K562 (cell line): Measurements from ENCODE around the gene ZNF620. TPM values are rescaled to one million over a fixed set of nuclear protein-coding genes. Genes with fewer than 3 reads are reported as not detected.

Source experiments
- BCOR ChIP-seq: fragments of 450-650 bp; IDR thresholded peaks from 2 replicates; pipeline ENCODE4 v1.6.1; 2016
- CAMTA2 ChIP-seq: fragments of 250-450 bp; sonication (Bioruptor Pico); conservative IDR thresholded peaks from 2 replicates; pipeline ENCODE4 v1.5.1; 2022
- EGR1 ChIP-seq: fragments of 450-650 bp; conservative IDR thresholded peaks from 2 replicates; pipeline ENCODE4 v1.6.1; 2017; ENCODE audit warnings: mild to moderate bottlenecking
- FOXK2 ChIP-seq, 2 experiments: fragments of 450-650 bp; IDR thresholded peaks in 1 of 2; conservative IDR thresholded peaks in 1 of 2; 2 replicates each; pipeline ENCODE4 v1.6.1; 2016; ENCODE audit warnings: low read depth in 2 of 2, mild to moderate bottlenecking in 1 of 2
- GTF2A2 ChIP-seq: IDR thresholded peaks from 2 replicates; pipeline ENCODE4 v1.6.1; 2016; ENCODE audit warnings: mild to moderate bottlenecking, missing genetic modification characterization, missing compliant biosample characterization
- HCFC1 ChIP-seq: IDR thresholded peaks from 2 replicates; pipeline ENCODE4 v1.6.1; 2012; ENCODE audit warnings: low read depth, low read length, improper control_type of control experiment
- HNRNPL ChIP-seq: fragments of 200-400 bp; formaldehyde crosslinking; IDR thresholded peaks from 2 replicates; pipeline ENCODE4 v1.6.1; 2017; ENCODE audit warnings: low read depth, mild to moderate bottlenecking, low read length
- KDM4B ChIP-seq, 2 experiments: fragments of 450-650 bp in 1 of 2; sonication (generic) in 1 of 2; IDR thresholded peaks; 2 replicates each; pipeline ENCODE4 v1.6.1; 2016 to 2017; ENCODE audit warnings: borderline replicate concordance in 2 of 2, antibody characterized with exemption in 1 of 2, low read depth in 1 of 2, mild to moderate bottlenecking in 1 of 2
- MLX ChIP-seq, 2 experiments: fragments of 450-650 bp in 1 of 2; sonication (generic) in 1 of 2; formaldehyde crosslinking; conservative IDR thresholded peaks; 2 replicates each; pipeline versions ENCODE4 v1.4.0 to v1.8.1; 2020 to 2022; ENCODE audit warnings: mild to moderate bottlenecking in 1 of 2, missing genetic modification reagents in 1 of 2
- MTA1 ChIP-seq: fragments of 450-650 bp; IDR thresholded peaks from 2 replicates; pipeline ENCODE4 v1.6.1; 2017; ENCODE audit warnings: borderline replicate concordance
- MYBL2 ChIP-seq, 2 experiments: fragments of 450-650 bp in 1 of 2; sonication (generic) in 1 of 2; formaldehyde crosslinking in 1 of 2; IDR thresholded peaks; 2 replicates each; pipeline versions ENCODE4 v1.6.1 to v1.8.1; 2017 to 2022; ENCODE audit warnings: borderline replicate concordance in 1 of 2, inconsistent platforms in 1 of 2, low read depth in 1 of 2, mild to moderate bottlenecking in 1 of 2, missing genetic modification reagents in 1 of 2, moderate library complexity in 1 of 2
- MYC ChIP-seq, 2 experiments: fragments of 250-450 bp in 1 of 2; sonication (Bioruptor Pico) in 1 of 2; IDR thresholded peaks; 2 replicates each; pipeline versions ENCODE4 v1.5.1 to v1.6.1; 2012 to 2021; ENCODE audit warnings: low read depth in 2 of 2, borderline replicate concordance in 1 of 2, improper control_type of control experiment in 1 of 2, low read length in 1 of 2, mild to moderate bottlenecking in 1 of 2, moderate library complexity in 1 of 2
- NBN ChIP-seq: fragments of 450-650 bp; IDR thresholded peaks from 2 replicates; pipeline ENCODE4 v1.6.1; 2016; ENCODE audit warnings: low read depth, mild to moderate bottlenecking
- NFE2L1 ChIP-seq: fragments of 450-650 bp; IDR thresholded peaks from 2 replicates; pipeline ENCODE4 v1.6.1; 2016; ENCODE audit warnings: missing genetic modification characterization, low read depth, mild to moderate bottlenecking, missing compliant biosample characterization, moderate library complexity, borderline replicate concordance
- NONO ChIP-seq, 2 experiments: fragments of 200-400 bp in 1 of 2; fragments of 450-650 bp in 1 of 2; formaldehyde crosslinking in 1 of 2; IDR thresholded peaks; 2 replicates each; pipeline ENCODE4 v1.6.1; 2017; ENCODE audit warnings: low read depth in 2 of 2, mild to moderate bottlenecking in 2 of 2, moderate library complexity in 2 of 2, low read length in 1 of 2
- POLR2A ChIP-seq: fragments of 450-650 bp; conservative IDR thresholded peaks from 2 replicates; pipeline ENCODE4 v1.6.1; 2016
- POU5F1 ChIP-seq: fragments of 150-350 bp; IDR thresholded peaks from 2 replicates; pipeline ENCODE4 v1.6.1; 2014; ENCODE audit warnings: borderline replicate concordance, low read length, low read depth, mild to moderate bottlenecking; ENCODE audit not compliant: partially characterized antibody
- SRSF3 ChIP-seq: fragments of 200-400 bp; formaldehyde crosslinking; IDR thresholded peaks from 2 replicates; pipeline ENCODE4 v1.6.1; 2016; ENCODE audit warnings: mild to moderate bottlenecking, low read length, moderate library complexity; ENCODE audit not compliant: insufficient read depth
- ZBTB7A ChIP-seq: IDR thresholded peaks from 2 replicates; pipeline ENCODE4 v1.6.1; 2011; ENCODE audit warnings: low read depth, mild to moderate bottlenecking, low read length, moderate library complexity, borderline replicate concordance; ENCODE audit not compliant: control insufficient read depth
- ZFX ChIP-seq: sonication (generic); formaldehyde crosslinking; IDR thresholded peaks from 2 replicates; pipeline ENCODE4 v1.8.0; 2022; ENCODE audit warnings: mild to moderate bottlenecking, missing genetic modification reagents, moderate library complexity
- ZNF224 ChIP-seq: sonication (generic); formaldehyde crosslinking; IDR thresholded peaks from 2 replicates; pipeline ENCODE4 v1.8.0; 2022; ENCODE audit warnings: mild to moderate bottlenecking, missing genetic modification reagents
- ZNF253 ChIP-seq: fragments of 250-450 bp; sonication (Bioruptor Pico); conservative IDR thresholded peaks from 2 replicates; pipeline ENCODE4 v1.6.1; 2021; ENCODE audit warnings: mild to moderate bottlenecking
- ZNF764 ChIP-seq: fragments of 250-450 bp; sonication (Bioruptor Pico); IDR thresholded peaks from 2 replicates; pipeline ENCODE4 v1.4.0; 2020; ENCODE audit warnings: low read depth, mild to moderate bottlenecking, moderate library complexity
- polyA plus RNA-seq, 8 experiments: library from polyadenylated mRNA; depleted of rRNA in 4 of 8; stranded (reverse) in 5 of 8; unstranded in 3 of 8; fragments of >200 nt; fragmentation: Nextera tagmentation in 2 of 8; fragmentation: Illumina TruSeq in 1 of 8; extraction: Ambion mirVana in 2 of 8; extraction: Trizol in 1 of 8; gene quantifications; 2 replicates each; pipeline versions ENCODE4 v1.2.1 to v1.2.3, GENCODE V29; 2011 to 2014; ENCODE audit warnings: inconsistent platforms in 1 of 8, missing spikeins in 1 of 8
- total RNA-seq, 7 experiments: library from RNA; depleted of rRNA in 6 of 7; stranded (reverse); fragments of >200 nt in 6 of 7; fragmentation: Illumina TruSeq in 2 of 7; extraction: Trizol in 2 of 7; gene quantifications; 2 replicates each; pipeline versions ENCODE4 v1.2.1 to v1.2.3, GENCODE V29; 2011 to 2021; ENCODE audit warnings: low replicate concordance in 1 of 7

ZNF620 gene
- total and polyA plus RNA-seq, 9 of the 15 experiments (the other 6 are each of a cell fraction or from before 2014, with no cell fraction given), result 1.2 to 5.5 (median 3.3) TPM

- TF ChIP-seq FOXK2 (conservative IDR thresholded peaks at IDR 0.05 in 1 of 2, IDR thresholded peaks at IDR 0.05 in 1 of 2; ENCODE audit: low read depth in 2 of 2) (peak; percentile 49 to 70; a peak in 2 of 4 replicates), ZBTB7A (peak; percentile 87; the same call in 1 of the 2 replicates), MYBL2 (IDR thresholded peaks at IDR 0.05; ENCODE audit: low read depth) (no peak), MYBL2 (CRISPR knock-in tag; IDR thresholded peaks at IDR 0.05; ENCODE audit: borderline replicate concordance) (no peak), ZNF764 (CRISPR knock-in tag) (no peak), EGR1 (0 out of 2 replicates have a peak, but pooled peaks have one; percentile 16), NBN (0 out of 2 replicates have a peak, but pooled peaks have one; percentile 22), POLR2A (peak; percentile 74), CAMTA2 (CRISPR knock-in tag) (no peak), HNRNPL (no peak), POU5F1 (no peak), MTA1 (no peak), ZNF253 (CRISPR knock-in tag) (no peak), ZNF224 (CRISPR knock-in tag) (no peak), GTF2A2 (tag) (no peak), SRSF3 (no peak), NONO (IDR thresholded peaks at IDR 0.05; ENCODE audit: low read depth in 2 of 2, low read length in 1 of 2) (no peak), MYC (IDR thresholded peaks at IDR 0.05; ENCODE audit: low read depth, low read length) (peak; percentile 53), MYC (CRISPR knock-in tag; IDR thresholded peaks at IDR 0.05; ENCODE audit: borderline replicate concordance, low read depth) (no peak), ZFX (CRISPR knock-in tag) (peak; percentile 82), NFE2L1 (no peak), HCFC1 (peak; percentile 27; the same call in 1 of the 2 replicates), BCOR (0 out of 2 replicates have a peak, but pooled peaks have one; percentile 28), KDM4B (IDR thresholded peaks at IDR 0.05; ENCODE audit: borderline replicate concordance in 2 of 2, low read depth in 1 of 2) (peak in 1 of 2 experiments; percentile 67; a peak in 1 of 4 replicates), MLX (CRISPR knock-in tag; conservative IDR thresholded peaks at IDR 0.05) (no peak)
Measured at GRCh38 chr3:40505599-40506462, at the start of gene ZNF620 (continued).
